Right ventricle myocardium inferior (tissue), 1 donor: ENCODE results near the gene PTGR3. TPM values are rescaled to one million over a fixed set of nuclear protein-coding genes. Genes with fewer than 3 reads are reported as not detected.

ENCODE experiments used
- ATAC-seq: fragments of 200-7000 bp; cut with Tn5 transposase; one replicate; pipeline ENCODE4 v1.9.1; 2020; ENCODE audit warnings: mild to moderate bottlenecking, moderate library complexity
- DNase-seq: peaks from one replicate; pipeline ENCODE4 v3.0.0; 2021; ENCODE audit errors: missing footprints
- intact Hi-C: fragments of 100-400 bp; cut with DNase I; formaldehyde crosslinking; loops from one replicate; pipeline ENCODE4 v1.11.0; 2022
- total RNA-seq: library from RNA; stranded (reverse); fragmentation: NEBNext Ultra II Directional; extraction: Animal tissue kit (Norgen Biotek cat#: 25700); gene quantifications from one replicate; pipeline ENCODE4 v1.2.1, GENCODE V29; 2021
- donor health status: DM: no; HTN: yes; CAD: no; lungs with severe emphysema.

Gene PTGR3
- total RNA-seq, 1 donor from 2014 or later = 71.5 TPM

DNA sequence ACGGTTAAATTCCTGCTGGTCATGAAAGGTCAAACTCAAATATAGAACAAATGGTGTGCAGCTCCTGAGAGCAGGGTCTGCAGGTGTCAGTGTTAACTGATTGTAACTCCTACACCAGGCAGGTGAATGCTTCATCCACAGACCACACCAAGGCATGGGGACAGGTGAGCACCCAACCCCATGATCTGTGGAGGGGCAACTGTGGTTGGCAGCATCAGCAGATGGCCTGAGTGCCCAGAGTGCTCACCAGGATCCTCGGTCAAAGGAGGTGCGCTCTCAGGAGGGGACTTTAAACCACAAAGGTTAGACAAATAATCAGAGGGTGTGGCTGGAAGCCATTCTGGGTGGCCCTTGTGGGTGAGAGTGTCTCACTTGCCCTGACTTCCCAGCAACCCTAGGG, 44.5 kb downstream of the PTGR3 start:
- DNase-seq = no peak

GRCh38 chr18:75163736-75164135, 45.2 kb downstream of the PTGR3 start:
- DNase-seq (no peak), ATAC-seq (peak; percentile 5)
- intact Hi-C loops = loop anchor here (5.0 to 10.0 kb wide), 5 partner anchors 44 to 511 kb away; partner anchors contain the start of gene PTGR3

More for the DNA sequence above, 44.5 kb downstream of the PTGR3 start:
- ATAC-seq = no peak
- intact Hi-C loops = loop anchor here (5.0 to 10.0 kb wide), 5 partner anchors 43 to 512 kb away; partner anchors contain the start of gene PTGR3

GRCh38 chr18:75162978-75163377, 46.0 kb downstream of the PTGR3 start:
- ATAC-seq = no peak
- DNase-seq = no peak
- intact Hi-C loops = loop anchor here (5.0 to 10.0 kb wide), 5 partner anchors 44 to 511 kb away; partner anchors contain the start of gene PTGR3

DNA sequence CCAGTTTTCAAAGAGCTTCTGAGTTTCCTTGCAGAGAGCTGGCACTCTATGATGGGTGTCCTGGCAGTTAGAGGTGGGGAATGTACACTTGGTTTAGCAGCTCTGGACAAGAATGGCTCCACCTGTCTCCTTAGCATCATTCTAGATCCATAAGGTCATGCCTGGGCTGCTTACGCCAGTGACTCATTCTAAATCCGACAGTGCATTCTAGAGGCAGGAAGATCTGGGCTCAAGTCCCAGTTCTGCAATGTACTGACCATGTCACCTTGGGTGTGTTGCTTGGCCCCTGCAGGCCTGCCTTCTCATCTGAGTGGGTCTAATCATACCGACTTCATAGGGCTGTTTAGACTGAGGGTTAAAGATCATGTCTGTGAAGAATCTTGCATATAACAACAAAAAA, 46.5 kb downstream of the PTGR3 start:
- intact Hi-C loops = loop anchor here (5.0 to 10.0 kb wide), 5 partner anchors 45 to 510 kb away; partner anchors contain the start of gene PTGR3
- peak; percentile 81 for ATAC-seq
- no peak for DNase-seq

GRCh38 chr18:75161256-75162028, 47.5 kb downstream of the PTGR3 start:
- DNase-seq = no peak
- intact Hi-C loops = loop anchor here (5.0 to 10.0 kb wide), 5 partner anchors 46 to 509 kb away; partner anchors contain the start of gene PTGR3
- peak; percentile 54 for ATAC-seq

GRCh38 chr18:75160364-75160763, 48.6 kb downstream of the PTGR3 start:
- intact Hi-C loops = loop anchor here (5.0 to 10.0 kb wide), 5 partner anchors 47 to 508 kb away; partner anchors contain the start of gene PTGR3
- ATAC-seq = no peak
- no peak for DNase-seq

DNA sequence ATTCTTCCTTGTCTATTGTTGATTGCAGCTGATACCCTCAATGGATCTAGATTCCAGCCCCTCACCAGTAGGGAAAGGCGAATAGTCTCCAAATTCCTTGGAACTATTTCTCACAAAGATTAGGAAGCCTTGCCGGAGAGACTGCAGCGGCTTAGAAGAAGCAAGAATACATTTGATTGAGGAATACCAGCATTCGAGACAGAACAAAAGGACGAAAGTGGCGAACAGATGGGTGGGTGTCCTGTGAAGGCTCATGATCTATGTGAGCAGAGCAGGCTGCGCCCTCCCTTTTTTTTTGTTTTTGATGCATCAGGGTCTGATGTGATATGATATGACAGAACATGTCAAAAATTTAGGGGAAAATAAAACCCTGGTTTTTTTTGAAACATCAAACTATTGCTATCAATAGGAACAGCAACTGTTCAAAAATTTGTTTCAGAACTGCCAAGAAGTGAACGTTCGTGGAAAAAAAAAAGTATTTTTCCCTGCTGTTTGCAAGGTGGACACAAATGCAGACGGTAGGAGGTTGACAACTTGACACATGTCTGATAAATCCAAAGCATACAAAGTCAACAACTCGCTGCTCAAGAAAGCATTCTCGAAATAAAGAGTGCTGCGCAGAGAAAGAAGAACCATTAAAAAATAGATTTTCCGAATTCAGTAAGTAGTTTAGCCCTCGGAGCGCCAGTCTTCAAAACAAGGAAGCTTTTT, 49.1 kb downstream of the PTGR3 start:
- intact Hi-C loops = loop anchor here (5.0 to 10.0 kb wide), 5 partner anchors 48 to 508 kb away; partner anchors contain the start of gene PTGR3
- DNase-seq = no peak
- ATAC-seq = no peak

GRCh38 chr18:75159238-75159518, 49.8 kb downstream of the PTGR3 start:
- ATAC-seq = no peak
- DNase-seq = no peak
- intact Hi-C loops = no loop called here

Other genes starting within 250 kb of the PTGR3 start
- gene TSHZ1, start 1.7 kb upstream of the PTGR3 start, total RNA-seq = 23.1 TPM
- not detected for gene SMIM21, start 218.6 kb upstream of the PTGR3 start, total RNA-seq